T-helper 9 cell (primary cell): ENCODE data around the gene PNLIPRP2.

ENCODE experiments used
- DNase-seq: peaks from one replicate; pipeline ENCODE4 v3.0.0-alpha.2; 2020
- total RNA-seq, 2 donors: gene quantifications; one replicate each; lab custom pipeline; 2026; lab: John Stamatoyannopoulos, UW

Gene PNLIPRP2
- total RNA-seq, result 0 reads per million in 2 donors

- no peak for DNase-seq
Measured at GRCh38 chr10:116620423-116621400, at the start of gene PNLIPRP2. PNLIPRP2 (plus strand) TSS chr10:116620953.

- no peak for DNase-seq
Measured at GRCh38 chr10:116574797-116575196, 46.0 kb upstream of the PNLIPRP2 start.

DNA sequence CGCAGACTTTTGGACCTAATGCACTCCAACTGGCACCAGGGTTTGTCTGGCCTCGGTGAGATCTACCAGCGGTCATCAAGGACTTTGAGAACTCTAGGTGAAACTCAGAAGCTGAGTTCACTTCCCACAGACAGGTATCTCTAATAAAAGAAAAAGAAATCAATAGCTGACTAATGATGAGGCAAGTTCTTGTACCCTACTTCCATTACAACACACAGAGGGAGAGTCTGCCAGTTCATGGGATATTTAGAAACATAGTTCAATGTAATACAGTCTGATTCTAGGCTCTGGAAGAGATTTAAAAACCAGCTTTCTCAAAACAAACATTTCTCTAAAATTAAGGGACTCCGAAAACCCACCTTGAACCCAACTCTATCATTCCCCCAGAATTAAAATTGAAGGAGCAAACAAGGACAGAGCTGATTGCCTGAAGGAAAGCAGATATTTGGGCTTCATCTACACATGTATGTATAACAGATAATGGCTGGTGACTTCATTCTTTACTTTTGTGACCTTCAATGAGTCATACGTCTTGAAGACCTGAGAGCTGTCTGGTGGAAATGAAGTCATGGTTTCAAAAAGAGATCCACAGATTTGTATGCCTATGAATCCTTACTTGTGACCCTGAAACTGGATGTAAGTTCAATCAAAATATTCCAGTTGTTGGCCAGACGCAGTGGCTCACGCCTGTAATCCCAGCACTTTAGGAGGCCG is 32.7 kb upstream of the PNLIPRP2 start:
- no peak for DNase-seq

GRCh38 chr10:116588995-116589394 is 31.8 kb upstream of the PNLIPRP2 start:
- no peak for DNase-seq

GRCh38 chr10:116589926-116590325 is 30.8 kb upstream of the PNLIPRP2 start:
- DNase-seq, result no peak

DNA sequence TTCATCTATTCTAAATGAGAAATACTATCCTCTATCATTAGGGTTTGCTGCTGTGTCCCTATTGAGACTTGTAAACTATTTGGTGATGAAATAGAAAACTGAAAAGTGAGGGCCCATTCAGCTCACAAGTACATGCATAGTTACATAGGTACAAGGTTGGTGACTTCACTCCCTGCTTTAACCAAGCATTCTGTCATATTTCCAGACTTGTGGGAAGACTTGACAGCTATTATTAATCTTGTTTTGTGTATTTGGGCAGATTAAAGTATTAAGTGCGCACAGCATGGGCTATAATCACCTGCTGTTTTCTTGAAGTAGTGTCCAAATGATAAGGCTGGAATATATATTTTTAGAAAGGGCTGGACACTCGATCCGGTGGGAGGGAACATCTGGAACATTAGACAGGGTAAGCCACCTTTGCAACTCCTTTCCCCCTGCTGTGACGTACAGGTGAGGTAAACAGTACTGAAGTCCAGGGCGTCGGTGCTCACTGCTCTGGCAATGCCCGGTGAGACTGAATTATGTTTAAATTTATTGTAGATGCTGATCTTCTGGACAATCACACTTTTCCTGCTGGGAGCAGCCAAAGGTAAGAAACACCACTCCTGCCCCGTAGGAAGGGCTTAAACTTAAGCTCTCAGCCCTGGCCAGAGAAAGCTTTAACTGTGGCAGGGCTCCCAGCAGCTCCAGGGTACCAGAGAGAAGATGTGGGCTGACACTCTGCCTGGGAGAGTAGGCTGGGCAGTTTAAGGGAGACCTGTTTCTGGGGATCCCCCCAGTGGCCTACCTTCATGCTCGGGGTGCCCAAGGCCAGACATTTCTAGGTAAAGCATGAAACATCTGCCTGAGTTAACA is 29.9 kb upstream of the PNLIPRP2 start, which contains the start of gene PNLIPRP1:
Gene PNLIPRP1, plus strand, starts transcription at position 370 of the 855 bp plus-strand sequence. Its CDS starts 171 bp downstream, at position 541.
- DNase-seq, result no peak

DNA sequence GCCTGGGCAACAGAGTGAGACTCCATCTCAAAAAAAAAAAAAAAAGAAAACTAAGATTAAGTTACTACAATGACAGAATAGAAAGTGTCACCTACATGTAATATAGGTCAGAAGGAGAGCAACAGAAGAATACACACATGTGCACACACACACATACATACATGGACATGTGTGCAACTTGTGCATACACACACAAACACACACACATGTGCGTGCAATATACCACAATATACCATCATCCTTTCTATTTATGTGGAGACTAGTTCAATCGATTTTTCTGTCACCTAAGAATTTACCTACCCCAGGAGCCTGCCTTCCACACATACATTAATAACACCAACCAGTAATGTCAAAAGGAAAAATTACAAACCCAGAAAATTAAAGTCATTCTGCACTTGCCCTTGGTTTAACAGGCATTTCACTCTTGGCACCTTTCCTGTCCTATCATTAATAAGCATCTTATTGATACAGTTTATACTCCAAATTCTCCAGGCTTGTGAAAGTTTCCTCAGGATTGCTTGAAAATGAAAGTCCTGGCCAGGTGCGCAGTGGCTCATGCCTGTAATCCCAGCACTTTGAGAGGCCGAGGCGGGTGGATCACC is 27.5 kb upstream of the PNLIPRP2 start:
- DNase-seq, result no peak

GRCh38 chr10:116594525-116595035 is 26.2 kb upstream of the PNLIPRP2 start:
- no peak for DNase-seq

DNA sequence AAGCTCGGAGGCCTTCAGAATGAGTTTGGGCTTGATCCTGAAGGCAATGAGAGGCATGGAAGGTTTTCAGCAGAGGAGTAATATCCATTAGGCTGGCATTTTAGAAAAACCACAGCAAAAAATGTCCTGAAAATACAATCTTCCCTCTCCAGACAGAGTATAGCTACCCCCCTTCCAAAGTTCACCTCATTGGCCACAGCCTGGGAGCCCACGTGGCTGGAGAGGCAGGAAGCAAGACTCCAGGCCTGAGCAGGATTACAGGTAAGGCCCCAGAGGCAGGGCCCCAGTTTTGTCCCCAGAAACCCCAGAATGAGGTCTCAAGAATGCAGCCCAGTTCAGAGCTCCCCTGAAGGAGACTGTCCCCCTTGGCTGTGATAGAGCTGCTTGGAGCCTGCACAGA is 24.7 kb upstream of the PNLIPRP2 start:
- no peak for DNase-seq

- no peak for DNase-seq
Measured at GRCh38 chr10:116597543-116597942, 23.2 kb upstream of the PNLIPRP2 start.

- DNase-seq, result no peak
Measured at GRCh38 chr10:116598329-116598728, 22.4 kb upstream of the PNLIPRP2 start.

GRCh38 chr10:116599991-116600390 is 20.8 kb upstream of the PNLIPRP2 start:
- DNase-seq, result no peak

DNA sequence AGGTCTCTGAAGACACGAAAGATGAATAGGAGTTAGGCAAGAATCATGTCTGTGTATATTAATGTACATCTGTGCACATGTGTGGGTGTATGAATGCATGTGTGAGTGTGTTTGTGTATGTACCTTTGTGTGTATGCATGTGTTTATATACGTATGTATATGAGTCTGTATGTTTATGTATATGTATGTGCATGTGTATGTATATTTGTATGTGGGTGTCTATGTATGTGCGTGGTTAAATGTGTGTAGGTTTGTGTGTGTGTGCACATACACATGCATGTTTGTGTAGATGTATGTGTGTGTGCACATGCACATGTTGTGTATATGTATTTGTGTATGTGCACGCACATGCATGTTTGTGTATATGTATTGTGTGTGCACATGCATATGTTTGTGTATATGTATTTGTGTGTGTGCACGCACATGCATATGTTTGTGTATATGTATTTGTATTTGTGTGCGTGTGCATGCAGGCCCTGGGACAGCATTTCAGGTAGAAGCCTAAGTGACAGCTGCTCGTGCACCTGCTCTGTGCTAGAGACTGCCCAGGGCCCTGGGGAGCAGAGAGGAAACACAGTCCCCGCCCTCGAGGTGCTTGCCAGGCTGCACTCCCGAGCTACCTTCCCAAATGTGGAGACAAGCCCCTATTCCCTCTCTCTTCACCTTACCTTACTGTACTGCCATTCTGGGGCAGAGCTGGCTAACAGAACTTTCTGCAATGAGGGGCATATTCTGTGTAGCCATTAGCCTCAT is 17.9 kb upstream of the PNLIPRP2 start:
- DNase-seq, result no peak

DNA sequence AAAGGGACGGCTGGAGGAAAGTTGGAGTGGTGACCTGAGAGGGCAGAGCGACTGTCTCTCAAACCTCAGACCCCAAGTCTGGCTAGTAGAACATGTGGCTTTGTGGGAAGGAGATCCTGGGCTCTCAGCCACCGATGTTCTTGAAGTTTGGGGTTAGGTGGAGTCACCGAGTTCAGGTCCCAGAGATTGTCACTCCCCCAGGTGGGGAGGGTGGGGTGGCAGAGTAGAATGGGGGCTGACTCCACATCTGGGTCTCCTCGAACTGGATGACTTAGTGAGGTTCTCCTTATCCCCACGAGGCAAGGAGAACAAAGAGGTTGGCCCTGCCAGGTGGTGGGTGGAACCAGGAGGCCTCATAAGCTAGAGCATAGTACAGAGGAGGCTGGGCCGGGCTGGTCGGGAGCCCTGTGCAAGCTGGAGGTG is 14.7 kb upstream of the PNLIPRP2 start:
- no peak for DNase-seq

GRCh38 chr10:116607336-116607735 is 13.4 kb upstream of the PNLIPRP2 start:
- no peak for DNase-seq

DNA sequence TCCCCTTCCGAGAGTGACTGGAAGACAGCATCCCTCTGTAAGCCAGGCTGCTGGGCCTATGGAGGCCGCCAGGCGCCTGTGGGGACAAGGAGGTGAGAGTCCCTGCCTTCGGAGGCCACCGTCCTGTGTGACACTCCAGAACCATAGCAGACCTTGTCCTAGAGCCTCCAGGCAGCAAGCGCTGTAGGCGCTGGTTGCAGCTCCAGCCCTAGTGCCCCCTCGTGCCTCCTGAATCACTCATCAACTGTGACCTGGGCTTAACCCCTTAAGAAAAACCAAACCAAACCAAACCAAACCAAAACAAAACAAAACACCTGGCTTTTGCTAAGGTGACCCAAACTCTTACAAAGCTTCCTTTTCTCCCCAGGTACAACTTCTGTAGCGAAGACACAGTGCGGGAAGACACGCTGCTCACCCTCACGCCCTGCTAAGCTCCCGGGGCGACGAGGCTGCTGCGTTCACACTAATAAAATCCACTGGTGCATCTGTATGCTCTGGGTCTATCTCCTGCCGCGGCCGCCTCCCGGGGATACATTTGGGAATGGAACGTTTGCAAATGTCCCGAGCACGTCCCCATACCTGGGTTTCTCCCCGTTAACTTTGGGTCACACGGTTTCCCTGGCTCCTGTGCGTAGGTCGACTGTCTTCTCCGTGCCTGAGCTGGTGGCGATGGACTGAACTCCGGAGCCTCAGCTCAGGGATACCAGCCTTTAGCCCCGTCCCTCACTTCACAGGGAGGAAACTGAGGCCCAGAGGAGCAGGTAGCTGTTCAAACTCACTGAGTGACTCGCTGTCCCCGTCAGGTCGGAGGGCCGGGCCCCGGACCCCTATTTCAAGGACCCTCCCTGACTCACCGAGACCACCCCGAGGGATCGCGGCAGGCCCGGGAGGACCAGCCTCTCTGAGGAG is 11.8 kb upstream of the PNLIPRP2 start:
- DNase-seq, result no peak

DNA sequence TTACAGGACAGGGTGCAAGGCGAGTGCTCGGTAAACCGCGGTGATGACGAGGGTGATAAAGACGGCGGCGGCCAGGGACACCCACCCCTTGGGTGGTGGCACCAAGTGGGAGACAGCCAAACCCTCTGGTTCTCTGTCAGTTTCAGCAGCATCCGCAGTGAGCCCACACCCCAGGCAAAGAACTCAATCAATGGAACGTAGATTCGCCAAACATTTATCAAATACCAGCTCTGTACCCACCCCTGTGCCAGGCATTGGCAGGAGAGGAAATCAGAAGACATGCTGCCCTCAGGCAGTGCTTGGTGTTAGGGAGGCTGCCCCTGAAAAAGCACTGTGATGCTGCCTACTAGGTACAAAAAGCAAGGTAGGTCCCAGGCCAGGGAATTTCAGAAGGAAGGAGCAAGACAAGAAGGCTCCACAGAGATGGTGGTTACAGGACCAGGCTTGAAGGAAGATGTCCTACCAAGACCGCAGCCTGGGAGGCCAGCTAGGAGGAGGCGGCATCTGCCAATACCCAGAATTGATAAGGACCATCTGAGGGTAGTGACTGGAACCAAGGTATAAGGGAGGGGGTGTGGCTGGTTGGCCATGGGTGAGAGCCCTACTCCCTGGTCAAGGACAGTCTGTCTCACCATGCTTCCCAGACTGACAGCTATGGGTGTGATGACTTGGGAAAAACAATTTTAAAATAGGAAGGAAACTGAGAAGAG is 10.2 kb upstream of the PNLIPRP2 start:
- no peak for DNase-seq

- DNase-seq, result no peak
Measured at GRCh38 chr10:116611153-116611545, 9.6 kb upstream of the PNLIPRP2 start.

- DNase-seq, result no peak
Measured at GRCh38 chr10:116612107-116612769, 8.5 kb upstream of the PNLIPRP2 start.
